GM11168 (cell line): ENCODE measurements around the gene NCF1.
"Not testable (repeated sequence)": the region's sequence is repeated elsewhere in the genome, so short reads cannot be mapped to it uniquely, and the experiment has no call there.

Experiments
- in situ Hi-C: fragments of 300-500 bp; cut with MboI; formaldehyde crosslinking; loops from one replicate; pipeline ENCODE4 v1.12.0; 2022; ENCODE audit warnings: low sequenced_read_pairs; ENCODE audit not compliant: unreplicated experiment

The NCF1 gene

GRCh38 chr7:74783595-74783994 lies 9.8 kb downstream of the NCF1 start:
- in situ Hi-C loops: not testable (repeated sequence)

DNA sequence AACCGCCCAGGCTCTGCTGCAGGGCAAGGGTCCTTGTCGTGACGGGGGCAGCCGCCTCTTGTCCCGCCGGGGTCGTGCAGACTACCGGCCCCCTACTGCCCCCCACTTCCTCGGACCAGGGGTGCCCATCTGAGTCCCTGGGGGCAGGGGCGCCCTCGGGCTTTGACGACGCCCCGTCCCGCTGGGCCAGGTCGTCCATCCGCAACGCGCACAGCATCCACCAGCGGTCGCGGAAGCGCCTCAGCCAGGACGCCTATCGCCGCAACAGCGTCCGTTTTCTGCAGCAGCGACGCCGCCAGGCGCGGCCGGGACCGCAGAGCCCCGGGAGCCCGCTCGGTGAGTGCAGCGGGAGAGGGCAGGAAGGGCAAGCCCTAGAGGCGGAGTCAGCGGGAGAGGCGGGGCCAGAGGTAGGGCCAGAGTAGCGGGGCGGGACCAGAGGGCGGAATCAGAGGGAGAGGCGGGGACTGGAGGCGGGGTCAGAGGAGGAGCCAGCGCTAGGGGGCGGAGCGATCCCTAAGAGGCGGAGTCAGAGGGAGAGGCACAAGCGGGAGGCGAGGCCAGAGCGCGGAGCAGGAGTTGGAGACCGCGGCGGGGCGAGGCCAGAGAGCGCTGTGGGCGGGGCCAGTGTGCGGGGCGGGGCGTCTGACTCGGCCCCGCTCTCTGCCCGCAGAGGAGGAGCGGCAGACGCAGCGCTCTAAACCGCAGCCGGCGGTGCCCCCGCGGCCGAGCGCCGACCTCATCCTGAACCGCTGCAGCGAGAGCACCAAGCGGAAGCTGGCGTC lies 14.7 kb downstream of the NCF1 start:
- in situ Hi-C loops: not testable (repeated sequence)

DNA sequence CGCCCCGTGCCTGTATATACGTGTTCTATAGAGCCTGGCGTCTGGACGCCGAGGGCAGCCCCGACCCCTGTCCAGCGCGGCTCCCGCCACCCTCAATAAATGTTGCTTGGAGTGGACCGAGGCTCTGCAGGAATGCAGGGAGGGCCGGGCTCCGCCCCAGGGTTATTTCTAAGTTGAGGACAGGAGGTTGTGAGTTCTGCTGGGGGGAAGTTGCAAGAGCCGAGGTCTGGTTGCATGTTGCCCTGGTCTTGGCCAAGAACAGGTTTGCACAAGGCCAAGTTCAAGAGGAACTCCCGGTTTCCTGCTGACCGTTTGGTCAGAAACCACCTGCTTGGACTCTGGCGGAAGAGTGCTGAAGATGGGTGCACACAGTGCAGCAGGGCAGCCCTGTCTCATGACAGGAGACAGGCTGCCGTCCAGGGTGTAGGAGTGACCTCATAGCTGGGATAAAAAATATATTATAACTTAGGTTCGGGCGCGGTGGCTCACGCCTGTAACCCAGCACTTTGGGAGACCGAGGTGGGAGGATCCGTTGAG lies 15.5 kb downstream of the NCF1 start:
- in situ Hi-C loops: not testable (repeated sequence)

- in situ Hi-C loops: not testable (repeated sequence)
These were observed 24.2 kb downstream of the NCF1 start for GRCh38 chr7:74797848-74798622.

GRCh38 chr7:74798644-74799043 lies 24.8 kb downstream of the NCF1 start:
- in situ Hi-C loops: not testable (repeated sequence)

GRCh38 chr7:74815882-74816281 lies 42.1 kb downstream of the NCF1 start:
- in situ Hi-C loops: loop anchor here (25.0 kb wide), 1 partner anchor 1554 kb away; no protein-coding TSS in a partner anchor

DNA sequence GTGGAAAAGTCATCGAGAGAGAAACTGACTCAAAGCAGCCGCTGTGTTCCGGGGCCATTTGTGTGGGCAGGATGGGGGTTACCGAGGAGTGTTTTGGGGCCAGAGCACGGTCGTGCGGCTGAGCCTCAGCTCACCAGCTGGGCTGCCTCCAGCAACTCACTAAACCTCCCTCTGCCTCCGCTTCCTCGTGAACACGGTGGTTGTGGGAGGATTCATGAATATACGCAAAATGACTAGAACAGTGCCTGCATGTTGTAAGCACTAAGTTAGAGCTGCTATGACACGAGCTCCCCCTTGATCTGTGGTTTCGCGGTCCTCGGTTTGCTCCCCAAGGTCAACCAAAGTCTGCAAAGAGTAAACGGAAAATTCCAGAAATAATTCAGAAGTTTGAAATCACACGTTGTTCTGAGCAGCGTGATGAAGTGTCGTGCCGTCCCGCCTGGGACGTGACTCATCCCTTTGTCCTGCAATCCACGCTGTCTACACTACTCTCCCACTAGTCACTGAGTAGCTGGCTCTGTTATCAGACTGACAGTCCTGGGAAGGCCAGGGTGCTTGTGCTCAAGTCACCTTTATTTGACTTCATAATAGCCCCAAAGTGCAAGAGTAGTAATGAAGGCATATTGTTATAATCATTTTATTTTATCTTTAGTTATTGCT lies 46.5 kb downstream of the NCF1 start:
- in situ Hi-C loops: loop anchor here (25.0 kb wide), 1 partner anchor 1558 kb away; no protein-coding TSS in a partner anchor

GRCh38 chr7:74821259-74821658 lies 47.4 kb downstream of the NCF1 start:
- in situ Hi-C loops: loop anchor here (25.0 kb wide), 1 partner anchor 1559 kb away; no protein-coding TSS in a partner anchor

DNA sequence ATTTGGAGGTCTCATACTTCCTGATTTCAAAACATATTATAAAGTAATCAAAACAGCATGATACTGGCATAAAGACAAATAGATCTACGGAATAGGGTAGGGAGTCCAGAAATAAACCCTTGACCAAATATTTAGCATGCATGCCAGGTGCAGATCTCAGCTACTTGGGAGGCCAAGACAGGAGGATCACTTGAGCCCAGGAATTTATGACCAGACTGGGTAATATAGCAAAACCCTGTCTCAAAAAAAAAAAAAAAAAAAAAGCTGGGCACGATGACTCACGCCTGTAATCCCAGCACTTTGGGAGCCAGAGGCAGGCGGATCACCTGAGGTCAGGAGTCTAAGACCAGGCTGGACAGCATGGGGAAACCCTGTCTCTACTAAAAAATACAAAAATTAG lies 56.1 kb downstream of the NCF1 start:
- in situ Hi-C loops: not testable (repeated sequence)

GRCh38 chr7:74830411-74830810 lies 56.6 kb downstream of the NCF1 start:
- in situ Hi-C loops: not testable (repeated sequence)
